IPS-18c (cell line): Measurements from ENCODE around the gene SKOR1.

Experiments
- H3K4me3 ChIP-seq: 2 replicates; pipeline ENCODE4 v1.7.0; 2013; ENCODE audit warnings: low read depth, mild to moderate bottlenecking, low read length, moderate library complexity; ENCODE audit not compliant: insufficient read depth
- H3K9me3 ChIP-seq: one replicate; pipeline ENCODE4 v1.6.1; 2013; ENCODE audit warnings: mild to moderate bottlenecking, low read length, moderate library complexity; ENCODE audit not compliant: control insufficient read depth, insufficient read depth

SKOR1 gene

DNA sequence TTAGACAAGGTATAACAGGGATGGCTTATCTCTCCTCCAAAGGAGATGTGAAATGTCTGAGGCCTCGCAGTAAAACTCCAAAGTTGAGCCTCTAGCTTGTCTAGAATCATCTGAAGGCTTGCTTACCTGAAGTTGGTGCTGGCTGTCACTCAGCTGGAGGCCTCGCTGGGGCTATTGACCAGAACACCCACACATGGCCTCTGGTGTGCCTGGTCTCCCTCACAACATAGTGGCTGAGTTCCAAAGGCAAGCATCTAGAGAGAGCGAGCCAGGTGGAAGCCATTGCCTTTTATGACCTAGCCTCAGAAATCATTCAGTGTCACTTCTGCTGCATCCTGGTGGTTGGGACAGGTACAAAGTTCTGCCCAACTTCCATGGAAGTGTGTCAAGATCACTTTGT lies 31.9 kb downstream of the SKOR1 start:
- H3K9me3 ChIP-seq, result no peaks in the 10 kb centered on the region
- H3K4me3 ChIP-seq, result no peak overlapping the region

DNA sequence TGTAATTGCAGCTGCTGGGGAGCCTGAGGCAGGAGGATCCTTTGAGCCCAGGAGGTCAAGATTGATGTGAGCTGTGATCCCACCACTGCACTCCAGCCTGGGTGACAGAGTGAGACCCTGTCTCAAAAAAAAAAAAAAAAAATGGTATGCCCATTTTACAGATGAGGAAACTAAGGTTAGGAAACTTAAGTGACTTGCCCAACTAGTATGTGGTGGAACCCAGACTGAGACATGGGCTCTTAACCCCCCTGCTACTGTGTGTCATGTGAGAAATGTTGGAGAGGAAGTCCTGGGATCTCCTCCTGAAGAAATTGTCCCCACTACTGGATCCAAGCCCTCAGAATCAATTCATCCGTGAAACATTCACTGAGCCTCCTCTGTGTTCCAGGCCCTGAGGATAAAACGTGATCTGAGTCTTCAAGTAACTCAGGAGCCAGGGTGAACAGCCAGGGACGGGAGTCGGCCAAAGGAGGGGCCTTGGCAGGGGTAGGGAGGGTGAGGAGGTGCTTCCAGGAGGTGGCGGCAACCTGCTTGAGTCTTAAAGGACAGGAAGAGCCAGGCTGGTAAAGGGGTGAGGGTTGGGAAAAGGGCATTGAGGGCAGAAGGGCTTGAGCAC lies 34.1 kb downstream of the SKOR1 start:
- Histone ChIP-seq H3K9me3 (no peaks in the 10 kb centered on the region), H3K4me3 (no peak overlapping the region)

DNA sequence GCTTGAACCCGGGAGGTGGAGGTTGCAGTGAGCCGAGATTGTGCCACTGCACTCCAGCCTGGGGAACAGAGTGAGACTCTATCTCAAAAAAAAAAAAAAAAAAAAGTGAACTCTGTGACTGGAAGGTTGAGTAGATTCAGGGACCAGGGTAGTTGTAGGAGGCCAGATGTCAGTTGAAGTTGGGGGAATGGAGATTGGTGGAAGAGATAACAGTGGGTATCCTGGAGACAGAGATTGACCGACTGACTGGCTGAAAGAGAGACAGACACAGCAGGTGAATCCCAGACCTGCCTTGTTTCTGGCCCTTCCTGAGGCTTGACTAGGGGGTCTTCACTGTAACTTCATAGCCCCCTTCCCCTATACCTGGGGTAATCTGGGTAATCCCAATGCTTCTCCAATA lies 36.7 kb downstream of the SKOR1 start:
- no peaks in the 10 kb centered on the region for H3K9me3 ChIP-seq
- H3K4me3 ChIP-seq, result no peak overlapping the region

DNA sequence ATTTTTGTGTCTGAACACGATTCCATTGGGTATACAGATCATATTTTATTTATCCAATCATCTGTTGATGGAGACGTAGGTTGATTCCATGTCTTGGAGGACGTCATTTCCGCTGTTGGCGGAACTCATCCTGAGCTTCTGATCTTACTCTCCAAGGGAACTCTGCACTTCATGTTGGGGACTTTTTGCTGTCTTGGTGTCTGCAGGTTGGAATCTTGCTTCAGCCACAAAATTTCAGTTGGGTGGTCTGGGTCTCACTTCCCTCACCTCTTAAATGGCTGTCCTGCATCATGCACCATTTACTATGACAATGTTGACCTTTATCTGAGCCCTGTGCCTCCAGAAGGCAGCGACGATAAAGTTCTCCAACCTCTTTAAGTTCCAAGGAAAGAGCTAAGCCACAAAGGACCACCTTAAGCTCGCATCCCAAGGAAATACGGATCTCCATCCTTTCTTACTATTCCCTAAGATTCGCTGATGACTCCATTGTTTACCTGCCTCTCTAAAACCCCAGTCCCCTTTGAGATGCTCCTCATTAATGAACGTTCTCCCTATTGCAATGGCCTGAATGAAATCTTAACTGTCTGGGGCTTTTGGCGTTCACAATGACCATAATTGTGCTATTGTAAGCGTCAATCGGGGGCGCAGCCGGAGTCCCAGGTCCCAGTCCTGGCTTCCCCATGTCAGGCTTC lies 37.6 kb downstream of the SKOR1 start:
- H3K4me3 ChIP-seq, result no peak overlapping the region
- no peaks in the 10 kb centered on the region for H3K9me3 ChIP-seq

DNA sequence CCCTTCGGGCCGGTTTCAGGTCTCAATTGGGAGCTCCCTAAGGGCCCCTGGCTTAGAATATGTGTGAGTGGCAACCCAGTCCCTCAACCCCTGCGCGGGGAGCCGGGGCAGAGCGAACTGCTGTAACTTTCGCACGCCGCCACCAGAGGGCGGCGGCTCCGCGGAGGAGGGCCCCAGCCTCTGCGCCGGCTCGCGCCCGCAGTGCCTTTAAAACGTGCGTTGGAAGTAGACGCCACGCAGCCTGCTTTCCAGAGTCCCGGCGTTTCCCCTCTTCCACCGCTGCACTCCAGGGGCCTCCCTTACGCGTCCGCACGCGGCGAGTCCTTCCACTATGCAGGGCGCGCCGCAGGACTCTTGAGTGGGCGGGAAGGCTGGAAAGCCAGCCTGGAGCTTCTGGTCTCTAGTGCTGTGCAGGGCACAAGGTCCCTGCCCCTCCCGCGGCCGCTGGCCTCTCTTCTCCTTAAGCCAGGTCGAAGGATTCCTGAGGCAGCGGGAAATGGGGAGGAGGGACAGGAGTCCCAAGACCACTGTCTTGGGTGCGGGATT lies 38.2 kb downstream of the SKOR1 start:
- no peaks in the 10 kb centered on the region for H3K9me3 ChIP-seq
- peak overlapping the region; percentile 50 for H3K4me3 ChIP-seq

DNA sequence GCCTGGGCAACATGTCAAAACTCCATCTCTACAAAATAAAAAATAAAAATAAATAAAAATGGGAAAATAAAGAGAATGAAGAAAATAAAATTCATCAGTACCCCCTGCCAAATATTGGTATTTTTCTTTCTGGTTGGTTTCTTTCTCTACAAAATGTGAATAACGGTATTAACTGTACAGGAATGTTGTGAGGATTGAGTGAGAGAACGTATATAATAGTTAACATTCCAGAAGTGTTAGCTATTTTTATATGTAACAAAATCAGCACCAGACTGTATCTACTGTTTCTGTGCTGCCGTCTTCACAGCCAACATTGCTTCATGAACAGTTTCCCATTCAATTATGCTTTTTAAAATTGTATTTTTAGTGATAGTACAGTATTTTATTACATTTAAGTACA lies 40.0 kb downstream of the SKOR1 start:
- H3K9me3 ChIP-seq, result no peaks in the 10 kb centered on the region
- no peak overlapping the region for H3K4me3 ChIP-seq

DNA sequence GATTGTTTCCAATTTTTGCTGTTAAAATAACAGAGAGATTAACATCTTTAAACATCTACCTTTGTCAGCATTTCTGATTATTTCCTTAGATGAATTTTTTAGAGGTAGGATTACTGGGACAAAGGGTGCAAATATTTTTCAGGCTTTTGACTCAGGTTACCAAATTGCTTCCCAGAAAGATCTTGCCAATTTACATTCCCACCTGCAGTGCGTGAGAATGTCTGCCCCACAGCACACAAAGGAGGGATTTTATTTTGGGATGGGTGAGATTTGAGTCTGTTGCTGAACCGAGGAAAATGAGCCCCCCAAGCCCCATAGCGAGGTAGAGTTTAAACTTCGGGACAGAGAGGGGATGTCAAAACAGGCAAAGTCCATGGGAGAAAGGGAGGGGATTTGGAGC lies 40.5 kb downstream of the SKOR1 start:
- Histone ChIP-seq H3K9me3 (no peaks in the 10 kb centered on the region), H3K4me3 (no peak overlapping the region)

DNA sequence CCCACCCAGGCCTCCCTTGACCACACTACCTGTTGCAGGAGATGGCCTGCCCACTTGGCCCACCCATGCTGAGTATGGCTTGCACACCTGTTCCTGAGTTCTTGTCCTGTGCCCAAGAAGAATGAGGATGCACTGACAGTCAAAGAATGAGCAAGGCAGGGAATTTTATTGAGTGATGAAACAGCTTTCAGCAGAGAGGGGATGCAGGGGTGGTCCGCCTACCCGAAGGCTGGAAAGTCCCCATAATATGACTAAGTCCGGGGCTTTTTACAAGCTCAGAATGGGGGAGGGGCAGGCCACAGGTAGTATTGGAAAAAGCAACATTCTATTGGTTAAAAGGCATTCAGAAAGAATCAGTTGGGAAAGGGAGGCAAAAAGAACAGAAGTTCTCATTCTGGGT lies 44.4 kb downstream of the SKOR1 start:
- no peaks in the 10 kb centered on the region for H3K9me3 ChIP-seq
- H3K4me3 ChIP-seq, result no peak overlapping the region

DNA sequence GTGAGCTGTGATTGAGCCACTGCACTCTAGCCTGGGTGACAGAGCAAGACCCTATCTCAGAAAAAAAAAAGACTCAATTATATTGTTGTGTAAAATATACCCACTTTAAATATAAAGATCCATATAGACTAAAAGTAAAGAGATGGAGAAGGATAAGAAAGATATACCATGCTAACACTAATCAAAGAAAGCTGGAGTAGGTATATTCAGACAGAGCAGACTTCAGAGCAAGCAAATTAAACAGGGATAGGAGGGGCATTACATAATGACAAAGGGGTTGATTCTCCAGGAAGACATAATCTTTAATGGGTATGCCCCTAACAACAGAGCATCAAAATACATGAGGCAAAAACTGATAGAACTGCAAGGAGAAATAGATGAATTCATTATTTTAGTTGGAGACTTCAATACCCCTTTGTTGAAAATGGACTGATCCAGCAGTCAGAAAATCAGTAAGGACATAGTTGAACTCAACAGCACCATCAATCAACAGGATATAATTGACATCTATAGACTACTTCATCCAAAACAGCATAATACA lies 45.6 kb downstream of the SKOR1 start:
- no peak overlapping the region for H3K4me3 ChIP-seq
- H3K9me3 ChIP-seq, result no peaks in the 10 kb centered on the region

DNA sequence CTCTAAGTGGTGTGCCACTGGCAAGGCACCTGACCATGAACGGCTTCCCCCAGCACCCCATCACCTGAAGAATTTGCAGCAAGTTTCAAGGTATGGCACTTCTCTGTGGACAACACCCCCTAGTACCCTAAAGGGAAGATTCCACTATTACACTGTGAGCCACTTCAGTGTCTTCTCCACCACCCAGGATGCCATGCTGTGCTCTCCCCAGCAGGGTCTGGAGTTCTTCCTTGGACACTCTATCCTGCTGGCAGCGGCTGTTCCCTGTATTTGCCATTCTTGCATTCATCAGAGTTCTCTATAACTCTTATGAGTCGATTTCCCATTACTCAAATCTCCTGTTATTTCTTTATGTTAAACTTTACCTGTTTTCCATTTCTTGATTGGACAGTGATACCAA lies 48.5 kb downstream of the SKOR1 start:
- Histone ChIP-seq H3K9me3 (no peaks in the 10 kb centered on the region), H3K4me3 (no peak overlapping the region)

DNA sequence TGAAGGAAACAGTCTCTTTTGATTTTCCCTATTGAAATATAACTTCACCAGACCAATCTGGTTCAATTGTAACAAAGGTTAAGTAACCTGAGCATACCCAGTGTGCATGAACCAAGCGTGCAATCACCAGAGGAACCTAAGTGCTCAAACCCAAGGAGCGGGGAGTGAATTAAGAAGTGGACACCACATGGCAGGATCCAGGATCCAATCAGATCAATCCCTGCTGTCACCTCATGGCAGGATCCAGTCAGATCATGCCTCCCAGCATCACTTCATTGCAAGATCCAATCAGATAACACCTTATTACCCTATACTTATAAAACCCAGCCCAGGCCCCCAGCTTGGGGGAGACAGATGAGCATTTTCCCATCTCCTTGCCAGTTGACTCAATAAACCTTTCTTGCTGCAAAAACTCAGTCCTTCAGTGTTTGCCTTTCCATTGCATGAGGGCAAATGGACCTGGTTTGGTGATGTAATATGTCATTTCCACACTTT lies 53.5 kb downstream of the SKOR1 start:
- H3K9me3 ChIP-seq, result no peaks in the 10 kb centered on the region
- no peak overlapping the region for H3K4me3 ChIP-seq

DNA sequence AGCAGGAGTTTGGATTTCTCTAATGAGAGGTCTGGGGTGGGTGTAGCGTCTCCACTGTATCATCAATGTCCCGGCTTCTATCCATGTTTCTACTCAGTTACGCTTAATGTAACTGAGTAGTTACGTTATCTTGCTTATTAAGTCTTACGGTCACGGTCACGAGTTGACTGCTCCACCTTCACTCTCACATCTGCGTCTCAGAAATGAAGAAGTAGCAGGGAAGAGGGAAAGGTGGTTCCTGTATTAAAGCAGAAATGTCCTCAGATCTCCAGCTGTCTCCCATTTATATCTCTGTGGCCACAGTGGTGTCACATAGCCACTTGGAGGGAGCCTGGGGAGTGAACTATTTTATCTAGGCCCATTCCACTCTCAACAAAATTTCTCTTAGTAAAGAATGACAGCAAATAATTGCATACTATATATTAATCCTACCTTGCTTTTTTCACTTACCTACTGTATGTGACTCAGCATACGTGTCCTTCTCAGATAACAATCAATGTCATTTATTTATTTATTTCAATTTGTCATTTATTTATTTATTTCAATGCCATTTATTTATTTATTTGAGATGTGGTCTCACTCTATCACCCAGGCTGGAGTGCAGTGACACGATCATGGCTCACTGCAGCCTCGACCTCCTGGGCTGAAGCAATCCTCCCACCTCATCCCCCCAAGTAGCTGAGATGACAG lies 54.3 kb downstream of the SKOR1 start:
- H3K9me3 ChIP-seq, result no peaks in the 10 kb centered on the region

DNA sequence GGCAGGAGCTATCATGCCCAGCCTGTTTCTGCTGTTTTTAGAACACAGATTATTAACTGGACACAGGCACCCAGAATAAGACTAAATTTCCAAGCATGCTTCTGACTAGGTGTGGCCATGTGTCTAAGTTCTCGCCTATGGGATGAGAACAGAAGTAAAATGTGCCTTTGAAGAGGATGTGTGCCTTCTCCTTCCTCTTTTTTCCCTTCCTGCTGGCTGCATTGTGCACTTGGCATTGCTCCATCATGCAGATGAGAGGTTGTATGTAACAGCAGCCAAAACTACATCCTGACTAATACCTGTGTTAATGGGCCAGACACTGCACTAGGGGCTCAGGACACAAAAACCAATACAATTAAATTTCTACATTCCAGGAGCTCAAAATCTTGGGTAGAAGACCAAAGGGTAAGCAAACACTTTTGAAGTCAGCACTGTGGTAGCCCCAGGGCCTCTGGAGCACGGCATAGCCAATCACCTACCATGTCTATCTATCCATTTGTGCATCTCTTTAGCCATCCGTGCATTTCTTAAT lies 55.4 kb downstream of the SKOR1 start:
- Histone ChIP-seq H3K9me3 (no peaks in the 10 kb centered on the region), H3K4me3 (no peak overlapping the region)

More for the DNA sequence above, 54.3 kb downstream of the SKOR1 start:
- no peak overlapping the region for H3K4me3 ChIP-seq

DNA sequence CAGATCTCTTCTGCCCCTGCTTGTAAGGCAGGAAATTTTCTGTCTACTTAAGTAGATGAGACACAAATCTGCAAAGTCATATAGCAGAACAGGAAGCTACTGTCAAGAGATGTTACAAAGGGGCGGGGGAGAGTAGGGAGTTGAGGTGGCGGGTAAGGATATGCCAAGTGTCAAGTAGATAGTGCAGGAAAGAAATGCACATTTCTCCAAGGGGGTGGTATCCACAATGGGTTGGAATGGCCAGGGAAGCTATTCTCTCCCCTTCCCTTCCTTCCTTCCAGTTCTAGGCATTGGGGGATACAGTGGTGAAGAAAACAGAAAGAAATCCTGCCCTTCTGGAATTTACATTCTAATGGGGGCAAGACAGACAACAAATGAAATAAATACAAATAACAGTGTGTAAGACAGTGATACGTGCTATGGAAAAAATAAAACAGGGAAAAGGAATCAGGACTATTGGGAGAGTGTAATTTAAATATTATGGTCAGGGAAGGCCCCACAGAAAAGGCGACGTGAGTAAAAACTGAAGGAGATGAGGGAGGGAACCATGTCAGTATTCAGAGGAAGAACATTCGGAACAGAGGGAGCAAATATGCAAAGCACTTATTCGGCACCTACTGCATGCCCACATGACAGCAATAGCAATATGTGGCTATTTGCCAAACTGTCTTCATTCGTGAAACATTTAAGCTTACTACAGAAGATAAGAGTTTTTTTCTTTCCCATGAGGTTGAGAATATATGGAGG lies 57.4 kb downstream of the SKOR1 start:
- Histone ChIP-seq H3K9me3 (no peaks in the 10 kb centered on the region), H3K4me3 (no peak overlapping the region)

DNA sequence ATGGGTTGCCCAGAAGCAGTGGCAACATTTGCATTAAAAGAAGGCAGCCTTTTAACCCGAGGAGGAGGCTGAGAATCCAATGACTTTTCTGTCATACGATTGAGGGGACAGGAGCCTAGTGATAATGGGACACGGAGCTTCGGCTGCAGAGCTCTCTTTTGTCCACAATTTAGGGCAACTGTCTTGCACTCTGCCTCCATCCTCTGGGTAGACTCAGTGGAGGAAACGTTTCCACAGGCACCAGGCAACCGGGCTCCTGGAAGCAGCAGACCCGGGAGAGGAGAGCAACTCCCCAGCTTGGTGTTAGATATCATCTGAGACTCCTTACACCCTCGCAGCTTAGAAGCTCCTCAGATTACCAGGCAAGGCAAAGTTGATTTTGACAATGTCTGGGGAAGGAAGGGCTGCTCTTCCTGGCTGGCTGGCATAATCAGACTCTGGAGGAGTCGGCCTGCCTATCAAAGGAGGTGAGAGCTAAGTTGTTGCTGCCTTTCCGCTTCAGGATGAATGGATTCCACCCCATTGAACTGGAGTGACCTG lies 58.0 kb downstream of the SKOR1 start:
- H3K4me3 ChIP-seq, result no peak overlapping the region
- H3K9me3 ChIP-seq, result no peaks in the 10 kb centered on the region

DNA sequence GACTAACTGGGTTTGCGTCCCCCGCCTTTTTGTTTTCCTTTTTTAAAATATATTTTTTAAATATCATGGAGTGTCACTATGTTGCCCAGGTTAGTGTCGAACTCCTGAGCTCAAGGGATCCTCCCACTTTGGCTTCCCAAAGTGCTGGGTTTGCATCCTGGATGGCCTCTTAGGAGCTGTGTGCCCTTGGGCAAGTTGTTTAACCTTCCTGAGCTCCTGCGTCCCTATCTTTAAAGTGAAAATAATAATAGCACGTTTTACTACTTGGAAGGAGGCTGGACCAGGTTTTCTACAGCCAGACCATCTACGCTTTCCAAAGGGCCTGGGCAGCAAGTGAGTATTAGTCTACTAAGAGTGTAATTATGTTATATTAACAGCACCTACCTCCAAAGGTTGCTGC lies 58.7 kb downstream of the SKOR1 start:
- Histone ChIP-seq H3K9me3 (no peaks in the 10 kb centered on the region), H3K4me3 (peak overlapping the region; percentile 47; the same call in 1 of the 2 replicates)
